SKM-1 (cell line): ENCODE data around the gene PIGU.
A peak's percentile ranks its signal among the peaks of the same experiment; 100 is the strongest.
"Not testable (repeated sequence)": the region's sequence is repeated elsewhere in the genome, so short reads cannot be mapped to it uniquely, and the experiment has no call there.

Experiments used
- DNase-seq: peaks from one replicate; lab custom pipeline; 2025; ENCODE audit not compliant: unreplicated experiment; lab: John Stamatoyannopoulos, UW

PIGU gene

GRCh38 chr20:34676642-34677373, at the start of gene PIGU:
Gene PIGU (minus strand): TSS chr20:34677092. CDS start chr20:34677085, 7 bp downstream.
- DNase-seq: peak; percentile 89

- no peak for DNase-seq
These were observed 47.3 kb upstream of the PIGU start for GRCh38 chr20:34724172-34724571.

- not testable (repeated sequence) for DNase-seq
These were observed 45.7 kb upstream of the PIGU start for GRCh38 chr20:34722560-34722959.

GRCh38 chr20:34720266-34720665, 43.4 kb upstream of the PIGU start:
- no peak for DNase-seq

GRCh38 chr20:34719242-34720017, 42.5 kb upstream of the PIGU start:
- DNase-seq: not testable (repeated sequence)

- DNase-seq: no peak
These were observed 40.6 kb upstream of the PIGU start for GRCh38 chr20:34717230-34718095.

GRCh38 chr20:34716921-34717229, 40.0 kb upstream of the PIGU start:
- no peak for DNase-seq

- DNase-seq: no peak
These were observed 38.5 kb upstream of the PIGU start for GRCh38 chr20:34715384-34715783.

- not testable (repeated sequence) for DNase-seq
These were observed 37.1 kb upstream of the PIGU start for GRCh38 chr20:34713944-34714515.

- DNase-seq: no peak
These were observed 36.5 kb upstream of the PIGU start for GRCh38 chr20:34713194-34713943.

GRCh38 chr20:34712525-34713192, 35.8 kb upstream of the PIGU start:
- no peak for DNase-seq

- no peak for DNase-seq
These were observed 35.0 kb upstream of the PIGU start for GRCh38 chr20:34711813-34712430.

- no peak for DNase-seq
These were observed 34.1 kb upstream of the PIGU start for GRCh38 chr20:34710861-34711574.

GRCh38 chr20:34710568-34710839, 33.6 kb upstream of the PIGU start:
- DNase-seq: no peak

- DNase-seq: no peak
These were observed 33.1 kb upstream of the PIGU start for GRCh38 chr20:34709831-34710567.

- no peak for DNase-seq
These were observed 32.3 kb upstream of the PIGU start for GRCh38 chr20:34709044-34709830.

- DNase-seq: peak; percentile 26
These were observed 31.7 kb upstream of the PIGU start for GRCh38 chr20:34708621-34709043.
